Measurements from ENCODE around the gene DNAH10. TPM values are rescaled to one million over a fixed set of nuclear protein-coding genes. Genes with fewer than 3 reads are reported as not detected.

The DNAH10 gene
- total RNA-seq, 1 donor from 2014 or later = 0.51 TPM

GRCh38 chr12:123923927-123924326 lies 161.8 kb downstream of the DNAH10 start:
- POLR2A ChIA-PET = no interaction called here
- Mint-ChIP-seq H3K9me3 (no peaks in the 10 kb centered on the region), H3K27me3 (peaks cover 32% of the 10 kb centered on the region), H3K4me3 (no peak overlapping the region), H3K27ac (no peak overlapping the region), H3K4me1 (peaks cover 8% of the 10 kb centered on the region), H3K36me3 (ENCODE audit: low read depth) (no peaks in the 10 kb centered on the region)
- intact Hi-C loops (cut with micrococcal nuclease) = no loop called here
- DNase-seq (no peak), ATAC-seq (ENCODE audit: low read depth) (no peak)
- TF ChIP-seq, protein P1, sequence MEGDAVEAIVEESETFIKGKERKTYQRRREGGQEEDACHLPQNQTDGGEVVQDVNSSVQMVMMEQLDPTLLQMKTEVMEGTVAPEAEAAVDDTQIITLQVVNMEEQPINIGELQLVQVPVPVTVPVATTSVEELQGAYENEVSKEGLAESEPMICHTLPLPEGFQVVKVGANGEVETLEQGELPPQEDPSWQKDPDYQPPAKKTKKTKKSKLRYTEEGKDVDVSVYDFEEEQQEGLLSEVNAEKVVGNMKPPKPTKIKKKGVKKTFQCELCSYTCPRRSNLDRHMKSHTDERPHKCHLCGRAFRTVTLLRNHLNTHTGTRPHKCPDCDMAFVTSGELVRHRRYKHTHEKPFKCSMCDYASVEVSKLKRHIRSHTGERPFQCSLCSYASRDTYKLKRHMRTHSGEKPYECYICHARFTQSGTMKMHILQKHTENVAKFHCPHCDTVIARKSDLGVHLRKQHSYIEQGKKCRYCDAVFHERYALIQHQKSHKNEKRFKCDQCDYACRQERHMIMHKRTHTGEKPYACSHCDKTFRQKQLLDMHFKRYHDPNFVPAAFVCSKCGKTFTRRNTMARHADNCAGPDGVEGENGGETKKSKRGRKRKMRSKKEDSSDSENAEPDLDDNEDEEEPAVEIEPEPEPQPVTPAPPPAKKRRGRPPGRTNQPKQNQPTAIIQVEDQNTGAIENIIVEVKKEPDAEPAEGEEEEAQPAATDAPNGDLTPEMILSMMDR (IDR thresholded peaks at IDR 0.05) = no peak
- CTCF ChIA-PET = no interaction called here

GRCh38 chr12:123924539-123924938 lies 162.4 kb downstream of the DNAH10 start:
- no peak for ATAC-seq (ENCODE audit: low read depth)
- Mint-ChIP-seq H3K27me3 (peaks cover 32% of the 10 kb centered on the region), H3K4me3 (no peak overlapping the region), H3K27ac (no peak overlapping the region), H3K9me3 (no peaks in the 10 kb centered on the region), H3K4me1 (peaks cover 8% of the 10 kb centered on the region), H3K36me3 (ENCODE audit: low read depth) (no peaks in the 10 kb centered on the region)
- POLR2A ChIA-PET = no interaction called here
- CTCF ChIA-PET = no interaction called here
- DNase-seq = no peak
- TF ChIP-seq, protein P1 (IDR thresholded peaks at IDR 0.05) = no peak
- intact Hi-C loops (cut with micrococcal nuclease) = no loop called here

DNA sequence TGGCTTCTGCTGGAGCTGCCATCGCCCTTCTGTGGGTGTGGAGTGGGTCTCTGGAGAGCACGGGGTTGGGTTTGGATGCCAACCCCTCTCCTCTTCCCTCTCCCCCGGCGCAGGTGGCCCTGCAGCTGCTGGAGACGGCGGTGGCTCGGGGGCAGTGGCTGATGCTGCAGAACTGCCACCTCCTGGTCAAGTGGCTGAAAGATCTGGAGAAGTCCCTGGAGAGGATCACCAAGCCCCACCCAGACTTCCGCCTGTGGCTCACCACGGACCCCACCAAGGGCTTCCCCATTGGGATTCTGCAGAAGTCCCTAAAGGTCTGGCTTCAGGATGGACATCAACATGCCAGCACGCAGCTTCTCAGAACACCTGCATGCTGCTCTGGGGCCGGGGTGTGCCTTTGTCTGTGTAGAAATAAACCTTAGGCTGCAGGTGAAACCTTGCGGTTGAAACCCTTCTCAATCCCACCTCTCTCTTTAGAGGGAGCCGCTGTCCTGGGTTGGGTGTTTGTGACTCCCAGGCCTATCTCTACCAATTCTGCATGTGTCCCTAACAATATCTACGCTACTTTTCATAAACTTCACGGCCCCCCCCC lies 166.3 kb downstream of the DNAH10 start:
- Mint-ChIP-seq H3K9me3 (no peaks in the 10 kb centered on the region), H3K27me3 (peaks cover 27% of the 10 kb centered on the region), H3K4me3 (no peak overlapping the region), H3K4me1 (peaks cover 8% of the 10 kb centered on the region), H3K27ac (no peak overlapping the region), H3K36me3 (ENCODE audit: low read depth) (no peaks in the 10 kb centered on the region)
- TF ChIP-seq, protein P1 (IDR thresholded peaks at IDR 0.05) = no peak
- intact Hi-C loops (cut with micrococcal nuclease) = no loop called here
- DNase-seq (no peak), ATAC-seq (ENCODE audit: low read depth) (no peak)
- POLR2A ChIA-PET = interaction anchor here (1.0 kb wide), 1 partner anchor 8 kb away, joined by 3 read pairs; no protein-coding TSS in a partner anchor
- CTCF ChIA-PET = no interaction called here

DNA sequence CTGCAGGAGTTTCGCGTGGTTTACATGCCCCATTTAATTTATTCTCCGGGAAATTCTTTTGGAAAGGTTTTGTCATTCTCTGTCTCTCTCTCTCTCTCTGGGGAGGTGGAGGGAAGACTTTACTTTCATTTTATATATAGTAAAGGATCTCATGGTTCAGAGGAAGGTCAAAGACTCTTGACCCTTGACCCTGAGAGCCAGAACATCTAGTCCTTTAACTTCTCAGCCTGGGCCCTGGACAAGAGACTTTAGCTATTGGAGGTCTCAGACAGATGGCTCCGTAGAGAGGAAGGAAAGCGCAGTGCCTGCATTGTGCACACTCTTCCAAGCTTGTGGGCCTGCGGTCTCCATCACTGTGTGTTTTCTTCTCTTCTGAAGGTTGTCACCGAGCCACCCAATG lies 166.8 kb downstream of the DNAH10 start:
- no peak for ATAC-seq (ENCODE audit: low read depth)
- peaks cover 27% of the 10 kb centered on the region for H3K27me3 Mint-ChIP-seq
- H3K9me3 Mint-ChIP-seq = no peaks in the 10 kb centered on the region
- H3K36me3 Mint-ChIP-seq (ENCODE audit: low read depth) = no peaks in the 10 kb centered on the region
- H3K4me3 Mint-ChIP-seq = no peak overlapping the region
- ChIA-PET POLR2A (no interaction called here), CTCF (no interaction called here)
- intact Hi-C loops (cut with micrococcal nuclease) = no loop called here
- H3K4me1 Mint-ChIP-seq = peaks cover 10% of the 10 kb centered on the region
- TF ChIP-seq, protein P1 (IDR thresholded peaks at IDR 0.05) = no peak
- no peak for DNase-seq
- H3K27ac Mint-ChIP-seq = no peak overlapping the region

DNA sequence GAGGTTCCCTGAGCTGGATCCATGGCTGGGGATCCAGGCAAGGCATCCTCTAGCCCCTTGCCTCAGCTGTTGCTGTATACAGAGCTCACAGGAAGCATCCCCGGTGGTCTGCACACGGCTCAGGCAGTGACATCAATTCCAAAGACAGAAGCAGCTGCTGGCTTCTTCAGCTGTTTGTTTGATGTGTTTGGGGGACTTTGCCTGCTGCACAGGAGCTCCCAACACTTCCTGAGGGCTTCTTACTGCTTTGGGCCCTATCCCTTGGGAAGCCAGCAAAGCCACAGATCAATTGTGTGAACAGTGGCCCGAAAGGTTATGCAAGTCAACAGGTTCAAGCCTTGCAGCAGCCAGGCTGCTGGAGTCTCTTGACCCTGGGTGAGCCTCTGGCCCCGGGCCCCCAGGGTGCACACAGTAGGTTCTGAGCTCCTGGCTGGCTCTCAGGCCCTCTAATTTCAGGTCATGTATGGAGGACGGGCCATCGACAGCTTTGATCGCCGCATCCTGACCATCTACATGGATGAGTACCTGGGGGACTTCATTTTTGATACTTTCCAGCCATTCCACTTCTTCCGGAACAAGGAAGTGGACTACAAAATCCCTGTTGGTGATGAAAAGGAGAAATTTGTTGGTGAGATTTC lies 168.0 kb downstream of the DNAH10 start:
- TF ChIP-seq, protein P1 (IDR thresholded peaks at IDR 0.05) = no peak
- Mint-ChIP-seq H3K4me1 (peaks cover 12% of the 10 kb centered on the region), H3K27ac (no peak overlapping the region), H3K27me3 (peaks cover 18% of the 10 kb centered on the region), H3K9me3 (no peaks in the 10 kb centered on the region), H3K4me3 (no peak overlapping the region), H3K36me3 (ENCODE audit: low read depth) (no peaks in the 10 kb centered on the region)
- ChIA-PET POLR2A (no interaction called here), CTCF (no interaction called here)
- intact Hi-C loops (cut with micrococcal nuclease) = no loop called here
- ATAC-seq (ENCODE audit: low read depth) (no peak), DNase-seq (no peak)
